GM23338 (cell line): Measurements from ENCODE around the gene ASB2. TPM values are rescaled to one million over a fixed set of nuclear protein-coding genes. Genes with fewer than 3 reads are reported as not detected.

Source experiments
- ATAC-seq: fragments of 200-7000 bp; cut with Tn5 transposase; 3 replicates; pipeline ENCODE4 v1.9.1; 2020
- DNase-seq: peaks from one replicate; pipeline ENCODE4 v3.0.0-alpha.2; 2015; ENCODE audit warnings: low spot score
- H2AFZ ChIP-seq: fragments of 200-600 bp; sonication (generic); 2 replicates; pipeline ENCODE4 v1.8.0; 2016; ENCODE audit warnings: antibody characterized with exemption, mild to moderate bottlenecking, moderate library complexity
- H3F3A ChIP-seq: fragments of 200-600 bp; sonication (generic); replicated peaks from 2 replicates; pipeline ENCODE4 v1.8.0; 2017; ENCODE audit warnings: antibody characterized with exemption, mixed run types, low read depth
- H3K27ac ChIP-seq: fragments of 200-600 bp; sonication (generic); 2 replicates; pipeline ENCODE4 v1.6.1; 2016; ENCODE audit warnings: low read depth
- H3K27me3 ChIP-seq: fragments of 200-600 bp; sonication (generic); 2 replicates; pipeline ENCODE4 v1.8.0; 2016; ENCODE audit warnings: mild to moderate bottlenecking, mixed run types, moderate library complexity; ENCODE audit not compliant: insufficient read depth
- H3K36me3 ChIP-seq: fragments of 200-600 bp; sonication (generic); 2 replicates; pipeline ENCODE4 v1.8.0; 2016; ENCODE audit warnings: mild to moderate bottlenecking; ENCODE audit not compliant: insufficient read depth
- H3K4me1 ChIP-seq: fragments of 200-600 bp; sonication (generic); 2 replicates; pipeline ENCODE4 v1.8.0; 2016; ENCODE audit warnings: mild to moderate bottlenecking, moderate library complexity; ENCODE audit not compliant: insufficient read depth
- H3K4me2 ChIP-seq: fragments of 200-600 bp; sonication (generic); 2 replicates; pipeline ENCODE4 v1.7.1; 2017; ENCODE audit warnings: mixed run types
- H3K4me3 ChIP-seq: fragments of 200-600 bp; sonication (generic); 2 replicates; pipeline ENCODE4 v1.6.1; 2016; ENCODE audit warnings: mixed run types
- H3K79me2 ChIP-seq: fragments of 200-600 bp; sonication (generic); replicated peaks from 2 replicates; pipeline ENCODE4 v1.8.0; 2017; ENCODE audit warnings: mild to moderate bottlenecking; ENCODE audit not compliant: insufficient read depth
- H3K9me2 ChIP-seq: fragments of 200-600 bp; sonication (generic); 2 replicates; pipeline ENCODE4 v1.8.0; 2017; ENCODE audit not compliant: insufficient read depth
- H4K20me1 ChIP-seq: fragments of 200-600 bp; sonication (generic); replicated peaks from 2 replicates; pipeline ENCODE4 v1.8.0; 2017; ENCODE audit warnings: mild to moderate bottlenecking; ENCODE audit not compliant: insufficient read depth
- H3K27ac Mint-ChIP-seq: 2 replicates; pipeline ENCODE4 v1.8.0; 2020; ENCODE audit warnings: inconsistent platforms, mild to moderate bottlenecking, moderate library complexity, mixed read lengths
- H3K27me3 Mint-ChIP-seq: 3 replicates; pipeline ENCODE4 v1.8.0; 2022; ENCODE audit warnings: low read depth, mild to moderate bottlenecking, moderate library complexity, mixed read lengths, inconsistent platforms; ENCODE audit not compliant: insufficient read depth, poor library complexity
- H3K36me3 Mint-ChIP-seq: 3 replicates; pipeline ENCODE4 v1.8.0; 2021; ENCODE audit warnings: low read depth, mild to moderate bottlenecking, inconsistent platforms, moderate library complexity, mixed read lengths
- H3K4me1 Mint-ChIP-seq: 3 replicates; pipeline ENCODE4 v1.8.0; 2020; ENCODE audit warnings: mild to moderate bottlenecking, inconsistent platforms, mixed read lengths
- H3K4me3 Mint-ChIP-seq: 3 replicates; pipeline ENCODE4 v1.8.0; 2021; ENCODE audit warnings: moderate library complexity, mild to moderate bottlenecking, inconsistent platforms, mixed read lengths
- H3K9me3 Mint-ChIP-seq: 3 replicates; pipeline ENCODE4 v1.8.0; 2020; ENCODE audit warnings: moderate library complexity, mild to moderate bottlenecking, inconsistent platforms, mixed read lengths
- CTCF ChIP-seq, 2 experiments: fragments of 200-600 bp in 1 of 2; sonication (generic) in 1 of 2; conservative IDR thresholded peaks; 2 replicates each; pipeline versions ENCODE4 v1.5.1 to v1.6.1; 2016 to 2017; ENCODE audit warnings: antibody characterized with exemption in 2 of 2, low read depth in 2 of 2, mild to moderate bottlenecking in 2 of 2, moderate library complexity in 1 of 2
- ETS1 ChIP-seq: IDR thresholded peaks from 2 replicates; pipeline ENCODE4 v1.6.1; 2016; ENCODE audit warnings: antibody characterized with exemption
- EZH2 ChIP-seq: fragments of 200-600 bp; sonication (generic); IDR thresholded peaks from one replicate; pipeline ENCODE4 v1.8.0; 2017; ENCODE audit warnings: antibody characterized with exemption, mild to moderate bottlenecking, low read depth; ENCODE audit not compliant: unreplicated experiment
- EZH2phosphoT487 ChIP-seq: fragments of 200-600 bp; sonication (generic); IDR thresholded peaks from one replicate; pipeline ENCODE4 v1.8.1; 2018; ENCODE audit warnings: antibody characterized with exemption; ENCODE audit not compliant: unreplicated experiment
- JUNB ChIP-seq: IDR thresholded peaks from one replicate; pipeline ENCODE4 v1.6.1; 2016; ENCODE audit warnings: antibody characterized with exemption; ENCODE audit not compliant: unreplicated experiment
- NANOG ChIP-seq: IDR thresholded peaks from 2 replicates; pipeline ENCODE4 v1.6.1; 2016; ENCODE audit warnings: antibody characterized with exemption, borderline replicate concordance
- POLR2AphosphoS5 ChIP-seq: IDR thresholded peaks from 2 replicates; pipeline ENCODE4 v1.6.1; 2016; ENCODE audit warnings: antibody characterized with exemption, low read depth
- REST ChIP-seq: IDR thresholded peaks from one replicate; pipeline ENCODE4 v1.6.1; 2018; ENCODE audit warnings: antibody characterized with exemption; ENCODE audit not compliant: unreplicated experiment
- STAT1 ChIP-seq: IDR thresholded peaks from one replicate; pipeline ENCODE4 v1.6.1; 2016; ENCODE audit warnings: antibody characterized with exemption; ENCODE audit not compliant: unreplicated experiment
- ZNF114 ChIP-seq: fragments of 250-450 bp; sonication (Bioruptor Pico); IDR thresholded peaks from 2 replicates; pipeline ENCODE4 v1.5.0; 2020; ENCODE audit warnings: mild to moderate bottlenecking, moderate library complexity
- ZNF331 ChIP-seq: fragments of 250-450 bp; sonication (Bioruptor Pico); IDR thresholded peaks from 2 replicates; pipeline ENCODE4 v1.5.0; 2020; ENCODE audit warnings: low read depth, mild to moderate bottlenecking, moderate library complexity
- ZNF462 ChIP-seq: fragments of 250-450 bp; sonication (Bioruptor Pico); IDR thresholded peaks from 2 replicates; pipeline ENCODE4 v1.5.0; 2020; ENCODE audit warnings: mild to moderate bottlenecking, moderate library complexity
- polyA plus RNA-seq: library from polyadenylated mRNA; unstranded; fragments of >200 nt; fragmentation: Nextera tagmentation; extraction: Ambion mirVana; gene quantifications from 2 replicates; pipeline ENCODE4 v1.2.1, GENCODE V29; 2016
- total RNA-seq: library from RNA; depleted of rRNA; stranded (reverse); fragments of >200 nt; shearing (Covaris generic); gene quantifications from 2 replicates; pipeline ENCODE4 v1.2.3, GENCODE V29; 2014

ASB2 gene
- total and polyA plus RNA-seq, 2 experiments from 2014 or later = 1.2 to 1.7 TPM

GRCh38 chr14:93984070-93984469, 7.7 kb upstream of the ASB2 start (continued):
- TF ChIP-seq EZH2 (no peak), ZNF114 (CRISPR knock-in tag) (no peak), ZNF331 (no peak), ETS1 (no peak)

GRCh38 chr14:93982230-93983007, 6.0 kb upstream of the ASB2 start:
- Mint-ChIP-seq H3K9me3 (no peaks in the 10 kb centered on the region), H3K27me3 (peaks cover 3% of the 10 kb centered on the region), H3K4me3 (no peak overlapping the region), H3K4me1 (peaks cover 13% of the 10 kb centered on the region), H3K36me3 (no peaks in the 10 kb centered on the region), H3K27ac (no peak overlapping the region)
- no peaks in the 10 kb centered on the region for H4K20me1 ChIP-seq
- H3K9me2 ChIP-seq = no peaks in the 10 kb centered on the region
- H2AFZ ChIP-seq = no peak overlapping the region
- no peaks in the 10 kb centered on the region for H3F3A ChIP-seq
- H3K4me2 ChIP-seq = no peak overlapping the region
- no peaks in the 10 kb centered on the region for H3K4me1 ChIP-seq
- H3K27me3 ChIP-seq = no peaks in the 10 kb centered on the region
- H3K4me3 ChIP-seq = no peak overlapping the region
- no peaks in the 10 kb centered on the region for H3K36me3 ChIP-seq
- H3K79me2 ChIP-seq = no peaks in the 10 kb centered on the region
- no peak for ATAC-seq
- DNase-seq = no peak
- no peak overlapping the region for H3K27ac ChIP-seq
- TF ChIP-seq EZH2 (no peak), JUNB (no peak), CTCF (conservative IDR thresholded peaks at IDR 0.05; ENCODE audit: low read depth in 2 of 2) (no peak), NANOG (no peak), ZNF462 (no peak), REST (no peak), STAT1 (no peak), POLR2AphosphoS5 (no peak), ZNF114 (CRISPR knock-in tag) (no peak), EZH2phosphoT487 (no peak), ZNF331 (no peak)
